WTC11 (cell line): Measurements from ENCODE around the gene TBC1D22A. TPM values are rescaled to one million over a fixed set of nuclear protein-coding genes. Genes with fewer than 3 reads are reported as not detected.
A peak's percentile ranks its signal among the peaks of the same experiment; 100 is the strongest.

ENCODE experiments used
- ATAC-seq: fragments of 200-7000 bp; cut with Tn5 transposase; 2 replicates; pipeline ENCODE4 v1.10.0; 2021; ENCODE audit warnings: mild to moderate bottlenecking, moderate library complexity
- CTCF ChIA-PET: fragments of 300-600 bp; sonication (Branson Sonifier 250); formaldehyde crosslinking; loops from one replicate; lab custom pipeline; 2021; ENCODE audit warnings: antibody characterized with exemption; lab: Charles Lee
- POLR2A ChIA-PET: fragments of 350-600 bp; sonication (Branson Sonifier 250); formaldehyde crosslinking; loops from one replicate; lab custom pipeline; 2021; ENCODE audit warnings: antibody characterized with exemption; lab: Charles Lee
- DNase-seq: peaks from one replicate; pipeline ENCODE4 v3.0.0; 2021; ENCODE audit warnings: low spot score
- H3K27ac Mint-ChIP-seq: 2 replicates; pipeline ENCODE4 v1.8.0; 2021; ENCODE audit warnings: mixed read lengths
- H3K27me3 Mint-ChIP-seq: 2 replicates; pipeline ENCODE4 v1.8.0; 2021; ENCODE audit warnings: low read depth, mild to moderate bottlenecking, moderate library complexity, mixed read lengths
- H3K36me3 Mint-ChIP-seq: 2 replicates; pipeline ENCODE4 v1.8.0; 2021; ENCODE audit warnings: mixed read lengths
- H3K4me1 Mint-ChIP-seq: 2 replicates; pipeline ENCODE4 v1.8.0; 2022; ENCODE audit warnings: mixed read lengths
- H3K4me3 Mint-ChIP-seq: 2 replicates; pipeline ENCODE4 v1.8.0; 2021; ENCODE audit warnings: mild to moderate bottlenecking, moderate library complexity, mixed read lengths
- H3K9me3 Mint-ChIP-seq: 2 replicates; pipeline ENCODE4 v1.8.0; 2021; ENCODE audit warnings: mixed read lengths
- AFF4 ChIP-seq: sonication (generic); formaldehyde crosslinking; IDR thresholded peaks from 2 replicates; pipeline ENCODE4 v1.8.1; 2023; ENCODE audit warnings: mild to moderate bottlenecking, missing genetic modification reagents, borderline replicate concordance
- ARID4B ChIP-seq: sonication (generic); formaldehyde crosslinking; IDR thresholded peaks from 2 replicates; pipeline ENCODE4 v1.8.0; 2023; ENCODE audit warnings: missing genetic modification reagents, mild to moderate bottlenecking, borderline replicate concordance
- CTCF ChIP-seq: fragments of 200-600 bp; IDR thresholded peaks from 2 replicates; pipeline ENCODE4 v1.8.0; 2022; ENCODE audit warnings: antibody characterized with exemption
- FOXJ3 ChIP-seq: sonication (generic); formaldehyde crosslinking; IDR thresholded peaks from 2 replicates; pipeline ENCODE4 v1.9.0; 2021; ENCODE audit warnings: missing genetic modification reagents, mild to moderate bottlenecking, borderline replicate concordance
- GTF2I ChIP-seq: fragments of 250-450 bp; sonication (Bioruptor Pico); conservative IDR thresholded peaks from 2 replicates; pipeline ENCODE4 v1.4.0; 2021; ENCODE audit warnings: mild to moderate bottlenecking
- KAT7 ChIP-seq: sonication (generic); formaldehyde crosslinking; IDR thresholded peaks from 2 replicates; pipeline ENCODE4 v1.8.1; 2023; ENCODE audit warnings: missing genetic modification reagents, mild to moderate bottlenecking, borderline replicate concordance
- NR2C2 ChIP-seq: sonication (generic); formaldehyde crosslinking; IDR thresholded peaks from 2 replicates; pipeline ENCODE4 v1.8.0; 2022; ENCODE audit warnings: mild to moderate bottlenecking, missing genetic modification reagents
- SP1 ChIP-seq: sonication (generic); formaldehyde crosslinking; conservative IDR thresholded peaks from 2 replicates; pipeline ENCODE4 v1.8.1; 2022; ENCODE audit warnings: missing genetic modification reagents
- STAT6 ChIP-seq: sonication (generic); formaldehyde crosslinking; conservative IDR thresholded peaks from 2 replicates; pipeline ENCODE4 v1.8.1; 2023; ENCODE audit warnings: mild to moderate bottlenecking, low read depth, missing genetic modification reagents, moderate library complexity
- TP53 ChIP-seq: sonication (generic); formaldehyde crosslinking; IDR thresholded peaks from 2 replicates; pipeline ENCODE4 v1.8.1; 2023; ENCODE audit warnings: mild to moderate bottlenecking, missing genetic modification reagents
- ZNF219 ChIP-seq: sonication (generic); formaldehyde crosslinking; IDR thresholded peaks from 2 replicates; pipeline ENCODE4 v1.8.0; 2023; ENCODE audit warnings: missing genetic modification reagents, mild to moderate bottlenecking, borderline replicate concordance
- ZNF263 ChIP-seq: sonication (generic); formaldehyde crosslinking; IDR thresholded peaks from 2 replicates; pipeline ENCODE4 v1.8.1; 2022; ENCODE audit warnings: low read depth, mild to moderate bottlenecking, moderate library complexity, missing genetic modification reagents
- total RNA-seq: library from RNA; stranded (reverse); gene quantifications from 3 replicates; pipeline ENCODE4 v1.2.3, GENCODE V29; 2021
- TF ChIP-seq, protein P1 (sequence below): sonication (generic); formaldehyde crosslinking; IDR thresholded peaks from 2 replicates; pipeline ENCODE4 v1.8.1; 2022; ENCODE audit warnings: missing genetic modification reagents, borderline replicate concordance
- TF ChIP-seq, protein P2 (sequence below): sonication (generic); formaldehyde crosslinking; IDR thresholded peaks from 2 replicates; pipeline ENCODE4 v1.8.1; 2023; ENCODE audit warnings: mild to moderate bottlenecking, missing genetic modification reagents, moderate library complexity
- TF ChIP-seq, protein P3 (sequence below): fragments of 250-450 bp; sonication (Bioruptor Pico); IDR thresholded peaks from 2 replicates; pipeline ENCODE4 v1.9.0; 2021; ENCODE audit warnings: mild to moderate bottlenecking

TBC1D22A gene
- total RNA-seq, 1 experiment from 2014 or later, result 18.1 TPM

DNA sequence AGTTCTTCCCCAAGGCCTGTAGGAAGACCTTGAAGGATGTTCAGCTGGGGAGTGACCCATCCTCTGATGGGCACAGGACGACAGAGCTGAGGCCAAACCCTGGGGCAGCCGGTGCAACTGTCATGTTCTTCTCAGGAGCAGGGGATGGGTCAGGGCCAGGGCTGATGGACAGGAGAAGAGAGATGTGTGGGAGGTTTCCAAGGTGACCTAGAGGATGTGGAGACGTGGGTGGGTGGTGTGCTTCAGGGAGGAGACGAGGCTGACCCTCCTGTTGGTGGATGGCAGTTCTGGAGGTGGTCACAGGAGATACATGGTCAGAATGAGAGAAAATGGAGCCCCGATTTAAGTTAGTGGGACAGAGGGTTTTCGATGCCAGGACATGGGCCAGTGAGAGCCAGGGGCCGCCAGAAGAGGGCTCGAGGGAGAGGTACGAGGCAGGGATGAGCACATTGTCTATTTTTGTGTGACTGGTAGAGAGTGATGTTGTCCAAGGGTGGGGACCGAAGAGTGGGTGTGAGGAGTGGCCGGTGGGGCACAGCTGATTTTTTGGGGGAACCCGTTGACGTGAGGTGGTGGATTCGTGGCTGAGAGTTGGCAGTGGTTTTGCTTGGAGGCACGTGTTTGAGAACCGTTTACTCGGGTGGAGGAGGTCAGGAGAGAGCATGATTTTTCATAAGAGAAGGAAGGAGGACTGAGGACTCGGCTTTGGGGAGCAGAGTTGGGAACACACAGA is 14.6 kb downstream of the TBC1D22A start (continued):
- TF ChIP-seq AFF4 (no peak), SP1 (no peak), FOXJ3 (CRISPR knock-in tag) (no peak), NR2C2 (no peak), CTCF (no peak)
- TF ChIP-seq, protein P1, sequence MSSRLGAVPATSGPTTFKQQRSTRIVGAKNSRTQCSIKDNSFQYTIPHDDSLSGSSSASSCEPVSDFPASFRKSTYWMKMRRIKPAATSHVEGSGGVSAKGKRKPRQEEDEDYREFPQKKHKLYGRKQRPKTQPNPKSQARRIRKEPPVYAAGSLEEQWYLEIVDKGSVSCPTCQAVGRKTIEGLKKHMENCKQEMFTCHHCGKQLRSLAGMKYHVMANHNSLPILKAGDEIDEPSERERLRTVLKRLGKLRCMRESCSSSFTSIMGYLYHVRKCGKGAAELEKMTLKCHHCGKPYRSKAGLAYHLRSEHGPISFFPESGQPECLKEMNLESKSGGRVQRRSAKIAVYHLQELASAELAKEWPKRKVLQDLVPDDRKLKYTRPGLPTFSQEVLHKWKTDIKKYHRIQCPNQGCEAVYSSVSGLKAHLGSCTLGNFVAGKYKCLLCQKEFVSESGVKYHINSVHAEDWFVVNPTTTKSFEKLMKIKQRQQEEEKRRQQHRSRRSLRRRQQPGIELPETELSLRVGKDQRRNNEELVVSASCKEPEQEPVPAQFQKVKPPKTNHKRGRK (CRISPR knock-in tag), result no peak

DNA sequence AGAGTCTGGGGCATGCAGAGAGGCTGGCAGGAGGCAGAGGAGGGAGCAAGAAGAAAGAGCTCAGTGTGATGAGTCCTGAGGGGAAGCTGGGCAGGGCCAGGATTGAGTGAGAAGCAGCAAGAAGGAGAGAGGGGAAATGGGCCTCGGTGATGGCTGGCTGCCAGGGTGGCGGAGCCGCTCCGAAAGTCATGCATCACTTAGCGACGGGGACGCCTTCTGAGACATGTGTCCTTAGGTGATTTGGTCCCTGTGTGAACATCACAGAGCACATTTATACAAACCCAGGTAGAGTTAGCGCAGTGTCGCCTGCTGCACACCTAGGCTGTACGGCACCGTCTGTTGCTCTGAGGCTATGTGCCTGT is 15.1 kb downstream of the TBC1D22A start:
- no peak overlapping the region for H3K4me3 Mint-ChIP-seq
- ATAC-seq, result no peak
- H3K9me3 Mint-ChIP-seq, result no peaks in the 10 kb centered on the region
- H3K36me3 Mint-ChIP-seq, result no peaks in the 10 kb centered on the region
- DNase-seq, result no peak
- H3K27me3 Mint-ChIP-seq, result no peaks in the 10 kb centered on the region
- ChIA-PET CTCF (no interaction called here), POLR2A (no interaction called here)
- peak overlapping the region; percentile 5; the same call in 1 of the 2 replicates for H3K27ac Mint-ChIP-seq
- peaks cover 15% of the 10 kb centered on the region for H3K4me1 Mint-ChIP-seq
- TF ChIP-seq ZNF219 (CRISPR knock-in tag) (no peak), KAT7 (no peak), GTF2I (no peak), TP53 (CRISPR knock-in tag) (no peak), ARID4B (no peak), ZNF263 (CRISPR knock-in tag) (no peak), STAT6 (CRISPR knock-in tag) (no peak)
- TF ChIP-seq, protein P2, sequence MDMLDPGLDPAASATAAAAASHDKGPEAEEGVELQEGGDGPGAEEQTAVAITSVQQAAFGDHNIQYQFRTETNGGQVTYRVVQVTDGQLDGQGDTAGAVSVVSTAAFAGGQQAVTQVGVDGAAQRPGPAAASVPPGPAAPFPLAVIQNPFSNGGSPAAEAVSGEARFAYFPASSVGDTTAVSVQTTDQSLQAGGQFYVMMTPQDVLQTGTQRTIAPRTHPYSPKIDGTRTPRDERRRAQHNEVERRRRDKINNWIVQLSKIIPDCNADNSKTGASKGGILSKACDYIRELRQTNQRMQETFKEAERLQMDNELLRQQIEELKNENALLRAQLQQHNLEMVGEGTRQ (CRISPR knock-in tag), result no peak
- TF ChIP-seq, protein P3, sequence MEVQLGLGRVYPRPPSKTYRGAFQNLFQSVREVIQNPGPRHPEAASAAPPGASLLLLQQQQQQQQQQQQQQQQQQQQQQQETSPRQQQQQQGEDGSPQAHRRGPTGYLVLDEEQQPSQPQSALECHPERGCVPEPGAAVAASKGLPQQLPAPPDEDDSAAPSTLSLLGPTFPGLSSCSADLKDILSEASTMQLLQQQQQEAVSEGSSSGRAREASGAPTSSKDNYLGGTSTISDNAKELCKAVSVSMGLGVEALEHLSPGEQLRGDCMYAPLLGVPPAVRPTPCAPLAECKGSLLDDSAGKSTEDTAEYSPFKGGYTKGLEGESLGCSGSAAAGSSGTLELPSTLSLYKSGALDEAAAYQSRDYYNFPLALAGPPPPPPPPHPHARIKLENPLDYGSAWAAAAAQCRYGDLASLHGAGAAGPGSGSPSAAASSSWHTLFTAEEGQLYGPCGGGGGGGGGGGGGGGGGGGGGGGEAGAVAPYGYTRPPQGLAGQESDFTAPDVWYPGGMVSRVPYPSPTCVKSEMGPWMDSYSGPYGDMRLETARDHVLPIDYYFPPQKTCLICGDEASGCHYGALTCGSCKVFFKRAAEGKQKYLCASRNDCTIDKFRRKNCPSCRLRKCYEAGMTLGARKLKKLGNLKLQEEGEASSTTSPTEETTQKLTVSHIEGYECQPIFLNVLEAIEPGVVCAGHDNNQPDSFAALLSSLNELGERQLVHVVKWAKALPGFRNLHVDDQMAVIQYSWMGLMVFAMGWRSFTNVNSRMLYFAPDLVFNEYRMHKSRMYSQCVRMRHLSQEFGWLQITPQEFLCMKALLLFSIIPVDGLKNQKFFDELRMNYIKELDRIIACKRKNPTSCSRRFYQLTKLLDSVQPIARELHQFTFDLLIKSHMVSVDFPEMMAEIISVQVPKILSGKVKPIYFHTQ (CRISPR knock-in tag), result no peak
